NCI-H1694 treated with DMSO at 0.1 percent for 48 hours (cell line): ENCODE results near the gene GOLGA8S.
"Not testable (repeated sequence)": the region's sequence is repeated elsewhere in the genome, so short reads cannot be mapped to it uniquely, and the experiment has no call there.

Experiments
- DNase-seq: peaks from one replicate; lab custom pipeline; 2025; lab: John Stamatoyannopoulos, UW

GOLGA8S gene

GRCh38 chr15:23354448-23354847 is at the start of gene GOLGA8S:
GOLGA8S (plus strand) TSS chr15:23354748; CDS start chr15:23354810, 62 bp downstream.
- not testable (repeated sequence) for DNase-seq

DNA sequence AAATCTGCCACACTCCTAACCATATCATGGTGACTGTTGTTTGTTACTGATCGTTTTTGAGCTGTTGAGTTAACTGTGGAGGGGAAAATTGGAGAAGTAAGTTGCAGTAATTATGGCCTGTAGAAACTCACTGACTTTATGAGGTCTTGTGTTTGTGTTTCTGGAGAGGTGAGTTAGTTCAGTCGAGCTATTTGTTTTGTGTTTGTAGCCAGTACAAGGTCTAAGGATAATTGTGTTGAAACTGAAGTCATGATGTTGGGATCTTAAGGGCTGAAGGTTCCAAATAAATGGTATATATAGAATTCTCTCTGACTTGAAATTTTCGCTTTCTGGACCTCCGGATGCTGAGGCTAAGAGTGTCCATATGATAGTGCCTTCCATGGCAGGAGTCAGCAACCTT is 49.7 kb upstream of the GOLGA8S start:
- DNase-seq: not testable (repeated sequence)

GRCh38 chr15:23305921-23306320 is 48.6 kb upstream of the GOLGA8S start:
- DNase-seq: not testable (repeated sequence)

GRCh38 chr15:23311233-23311632 is 43.3 kb upstream of the GOLGA8S start:
- not testable (repeated sequence) for DNase-seq

DNA sequence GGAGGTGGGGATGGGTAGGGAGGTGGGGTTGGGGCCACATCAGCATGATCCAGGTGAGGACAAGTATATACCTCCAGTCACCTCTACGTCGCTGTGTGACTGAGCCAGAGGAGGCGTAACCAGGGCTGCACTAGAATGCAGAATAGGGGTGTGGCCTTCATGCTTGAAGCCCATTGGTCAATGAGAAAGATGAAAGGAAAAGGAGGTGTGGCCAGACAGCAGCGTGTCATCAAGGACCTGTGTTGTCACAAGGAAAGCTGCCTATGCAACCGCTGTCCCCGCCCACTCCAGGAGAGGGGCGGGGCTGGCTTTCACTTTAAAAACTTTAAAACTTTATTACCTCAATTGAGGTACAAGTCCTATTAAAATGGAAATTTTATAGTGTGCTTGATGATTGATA is 20.5 kb upstream of the GOLGA8S start, which contains the start of gene GOLGA6L26:
TSS of gene GOLGA6L26 (minus strand) at position 101 of the 400 bp plus-strand sequence. CDS start at position 40, 61 bp downstream.
- not testable (repeated sequence) for DNase-seq

DNA sequence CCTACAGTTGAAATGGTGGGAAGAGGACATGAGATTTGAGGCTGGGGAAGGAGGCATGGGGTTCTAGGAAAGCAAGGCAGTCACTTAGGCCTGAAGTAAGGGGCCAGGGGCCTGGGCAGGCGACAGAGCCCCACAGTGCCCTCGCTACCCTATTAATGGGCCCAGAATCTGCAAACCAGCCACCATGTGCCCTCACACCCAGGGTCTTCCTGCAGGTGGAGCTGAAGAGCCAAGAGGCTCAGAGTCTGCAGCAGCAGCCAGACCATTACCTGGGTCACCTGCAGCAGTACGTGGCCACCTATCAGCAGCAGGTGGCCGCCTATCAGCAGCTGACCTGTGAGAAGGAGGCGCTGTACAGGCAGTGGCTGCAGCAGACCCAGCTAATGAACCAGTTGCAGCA is 8.1 kb downstream of the GOLGA8S start:
- DNase-seq: not testable (repeated sequence)

GRCh38 chr15:23364261-23364660 is 9.7 kb downstream of the GOLGA8S start:
- not testable (repeated sequence) for DNase-seq

DNA sequence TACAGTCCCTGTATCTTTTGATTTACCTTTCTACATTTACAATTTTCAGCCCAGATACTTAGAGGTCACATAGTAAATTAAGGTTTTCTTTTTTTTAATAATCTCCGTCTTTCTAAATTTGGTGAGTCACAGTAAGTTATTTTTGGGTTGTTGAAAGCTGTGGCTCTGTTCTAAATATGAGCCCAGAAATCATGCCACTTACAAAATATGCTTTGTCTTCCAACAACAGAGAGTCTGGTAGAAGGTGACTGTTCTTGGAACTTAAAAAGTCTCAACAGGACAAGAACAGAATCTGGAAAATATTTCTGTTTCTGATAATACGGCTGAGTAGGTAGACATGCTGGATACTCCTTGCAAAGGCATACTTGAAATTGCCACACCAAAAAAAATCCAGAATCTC is 16.0 kb downstream of the GOLGA8S start:
- no peak for DNase-seq

DNA sequence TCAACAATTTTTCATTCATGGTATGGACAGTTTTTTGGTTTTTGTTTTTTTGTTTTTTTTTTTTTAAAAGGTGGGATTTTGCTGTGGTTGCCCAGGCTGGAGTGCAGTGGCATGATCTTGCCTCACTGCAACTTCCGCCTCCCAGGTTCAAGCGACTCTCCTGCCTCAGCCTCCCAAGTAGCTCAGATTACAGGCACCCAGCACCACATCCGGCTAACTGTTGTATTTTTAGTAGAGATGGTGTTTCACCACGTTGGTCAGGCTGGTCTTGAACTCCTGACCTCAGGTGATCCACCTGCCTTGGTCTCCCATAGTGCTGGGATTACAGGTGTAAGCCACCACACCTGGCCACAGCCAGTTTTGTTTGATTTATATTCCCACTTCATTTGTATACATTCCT is 16.6 kb downstream of the GOLGA8S start:
- not testable (repeated sequence) for DNase-seq

- DNase-seq: not testable (repeated sequence)
Observed at GRCh38 chr15:23371868-23372267, 17.3 kb downstream of the GOLGA8S start.

- no peak for DNase-seq
Observed at GRCh38 chr15:23372284-23372683, 17.7 kb downstream of the GOLGA8S start.

DNA sequence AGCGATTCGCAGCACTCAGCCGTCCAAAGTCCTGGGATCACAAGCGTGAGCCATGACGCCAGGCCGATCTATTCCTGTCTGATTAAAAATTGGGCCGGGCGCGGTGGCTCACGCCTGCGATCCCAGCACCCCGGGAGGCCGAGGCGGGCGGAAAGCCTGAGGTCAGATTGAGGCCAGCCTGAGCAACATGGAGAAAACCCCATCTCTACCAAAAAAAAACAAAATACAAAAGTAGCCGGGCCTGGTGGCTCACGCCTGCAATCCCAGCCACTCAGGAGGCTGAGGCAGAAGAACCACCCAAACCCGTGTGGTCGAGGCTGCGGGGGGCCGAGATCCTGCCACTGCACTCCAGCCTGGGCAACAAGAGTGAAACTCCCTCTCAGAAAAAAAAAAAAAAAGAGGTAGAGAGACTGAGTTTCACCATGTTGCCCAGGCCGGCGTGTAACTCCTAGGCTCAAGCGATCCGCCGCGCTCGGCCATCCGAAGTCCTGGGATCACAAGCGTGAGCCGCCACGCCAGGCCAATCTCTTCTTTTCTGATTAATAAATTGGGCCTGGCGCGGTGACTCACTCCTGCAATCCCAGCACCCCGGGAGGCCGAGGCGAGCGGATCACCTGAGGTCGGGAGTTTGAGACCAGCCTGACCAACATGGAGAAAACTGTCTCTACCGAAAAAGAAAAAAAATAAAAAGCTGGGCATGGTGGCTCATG is 18.5 kb downstream of the GOLGA8S start:
- not testable (repeated sequence) for DNase-seq

DNA sequence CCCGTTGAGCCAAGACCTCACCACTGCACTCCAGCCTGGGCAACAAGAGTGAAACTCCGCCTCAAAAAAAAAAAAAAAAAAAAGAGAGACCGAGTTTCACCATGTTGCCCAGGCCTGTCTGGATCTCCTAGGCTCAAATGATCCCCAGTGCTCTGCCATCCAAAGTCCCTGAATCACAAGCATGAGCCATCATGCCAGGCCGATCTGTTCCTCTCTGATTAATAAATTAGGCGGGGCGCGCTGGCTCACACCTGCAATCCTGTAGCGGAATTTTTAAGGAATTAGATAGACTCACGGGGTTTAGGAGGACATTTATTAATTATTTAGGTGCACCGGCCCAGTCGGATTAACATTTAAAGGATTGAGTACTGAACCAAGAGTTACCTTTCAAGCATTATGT is 19.7 kb downstream of the GOLGA8S start:
- not testable (repeated sequence) for DNase-seq

GRCh38 chr15:23378946-23379345 is 24.4 kb downstream of the GOLGA8S start:
- DNase-seq: not testable (repeated sequence)

DNA sequence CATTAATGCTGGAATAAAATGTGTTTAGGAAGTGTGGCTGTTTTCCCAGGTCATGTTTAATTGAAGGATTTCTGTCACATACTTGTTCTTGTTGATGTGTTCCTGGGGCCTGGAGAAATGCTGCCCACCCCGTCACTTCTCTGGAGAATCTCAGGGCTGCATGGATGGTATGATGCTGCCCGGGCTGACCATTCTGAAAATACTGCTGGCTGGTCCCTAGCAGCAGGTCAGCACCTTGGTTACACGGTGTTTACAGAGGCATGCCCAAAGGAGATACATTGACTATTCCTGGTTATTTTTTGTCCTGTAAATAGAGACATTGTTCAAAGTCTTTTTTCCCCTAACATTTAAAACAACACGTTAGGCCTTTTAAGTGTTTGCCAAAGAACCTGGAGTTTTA is 26.2 kb downstream of the GOLGA8S start:
- DNase-seq: not testable (repeated sequence)

GRCh38 chr15:23381192-23381591 is 26.6 kb downstream of the GOLGA8S start:
- DNase-seq: not testable (repeated sequence)

- DNase-seq: no peak
Observed at GRCh38 chr15:23384371-23384770, 29.8 kb downstream of the GOLGA8S start.

- no peak for DNase-seq
Observed at GRCh38 chr15:23385886-23386430, 31.4 kb downstream of the GOLGA8S start.

GRCh38 chr15:23387621-23388190 is 33.2 kb downstream of the GOLGA8S start:
- no peak for DNase-seq

DNA sequence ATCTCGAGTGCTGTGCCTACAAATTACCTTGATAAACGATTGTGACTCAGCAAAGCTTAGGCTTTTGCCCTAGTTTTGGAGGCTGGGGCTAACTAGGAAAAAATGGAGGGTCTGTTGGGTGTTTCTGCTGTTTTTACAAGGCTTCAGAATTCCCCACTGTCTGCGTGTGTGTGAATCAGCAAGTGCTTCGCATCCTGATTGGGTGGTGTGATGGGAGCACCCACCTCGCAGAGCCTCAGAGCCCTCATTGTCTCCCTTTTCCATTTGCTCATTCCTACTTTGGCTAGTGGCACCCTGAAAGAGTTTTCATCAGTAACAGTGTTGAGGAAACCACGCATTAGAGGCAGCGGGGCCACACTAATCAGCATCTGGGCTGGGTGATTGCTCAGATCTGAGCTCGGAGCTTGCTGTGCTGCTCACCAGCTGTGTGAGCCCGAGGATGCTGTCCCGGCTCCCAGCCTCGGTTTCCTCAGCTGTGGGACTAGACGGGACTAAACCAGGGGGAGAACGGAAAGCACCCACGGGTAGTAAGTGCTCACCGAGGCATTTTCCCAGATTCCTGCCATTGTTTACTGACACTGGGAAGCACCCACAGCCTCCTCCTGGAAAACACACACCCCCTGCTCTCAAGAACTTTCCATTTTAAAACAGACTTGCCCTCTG is 40.6 kb downstream of the GOLGA8S start:
- no peak for DNase-seq

- no peak for DNase-seq
Observed at GRCh38 chr15:23395832-23396231, 41.3 kb downstream of the GOLGA8S start.

- DNase-seq: no peak
Observed at GRCh38 chr15:23397779-23398178, 43.2 kb downstream of the GOLGA8S start.

- DNase-seq: not testable (repeated sequence)
Observed at GRCh38 chr15:23398357-23398756, 43.8 kb downstream of the GOLGA8S start.
